Measurements from ENCODE around the gene IFIT3.
"Not testable (repeated sequence)": the region's sequence is repeated elsewhere in the genome, so short reads cannot be mapped to it uniquely, and the experiment has no call there.

IFIT3 gene

GRCh38 chr10:89335226-89335625 lies 7.4 kb downstream of the IFIT3 start:
- no peak for DNase-seq (ENCODE audit: low read depth)

- DNase-seq (ENCODE audit: low read depth), result no peak
Observed at GRCh38 chr10:89336241-89336640, 8.4 kb downstream of the IFIT3 start.

GRCh38 chr10:89337484-89337883 lies 9.7 kb downstream of the IFIT3 start:
- peak; percentile 39 for DNase-seq (ENCODE audit: low read depth)

GRCh38 chr10:89338713-89339112 lies 10.9 kb downstream of the IFIT3 start:
- no peak for DNase-seq (ENCODE audit: low read depth)

GRCh38 chr10:89339875-89340274 lies 12.1 kb downstream of the IFIT3 start:
- no peak for DNase-seq (ENCODE audit: low read depth)

- DNase-seq (ENCODE audit: low read depth), result no peak
Observed at GRCh38 chr10:89341649-89342048, 13.9 kb downstream of the IFIT3 start.

- DNase-seq (ENCODE audit: low read depth), result no peak
Observed at GRCh38 chr10:89342206-89342958, 14.6 kb downstream of the IFIT3 start.

- no peak for DNase-seq (ENCODE audit: low read depth)
Observed at GRCh38 chr10:89343089-89343767, 15.4 kb downstream of the IFIT3 start.

- DNase-seq (ENCODE audit: low read depth), result no peak
Observed at GRCh38 chr10:89344156-89344555, 16.4 kb downstream of the IFIT3 start.

GRCh38 chr10:89345367-89346000 lies 17.7 kb downstream of the IFIT3 start:
- DNase-seq (ENCODE audit: low read depth), result no peak

- no peak for DNase-seq (ENCODE audit: low read depth)
Observed at GRCh38 chr10:89346405-89347254, 18.8 kb downstream of the IFIT3 start.

GRCh38 chr10:89347701-89348457 lies 20.1 kb downstream of the IFIT3 start:
- no peak for DNase-seq (ENCODE audit: low read depth)

GRCh38 chr10:89348481-89348880 lies 20.7 kb downstream of the IFIT3 start:
- no peak for DNase-seq (ENCODE audit: low read depth)

- no peak for DNase-seq (ENCODE audit: low read depth)
Observed at GRCh38 chr10:89348975-89349374, 21.2 kb downstream of the IFIT3 start.

GRCh38 chr10:89350631-89351315 lies 23.0 kb downstream of the IFIT3 start:
- DNase-seq (ENCODE audit: low read depth), result not testable (repeated sequence)

- DNase-seq (ENCODE audit: low read depth), result no peak
Observed at GRCh38 chr10:89351412-89351779, 23.6 kb downstream of the IFIT3 start.

GRCh38 chr10:89351780-89352597 lies 24.2 kb downstream of the IFIT3 start:
- no peak for DNase-seq (ENCODE audit: low read depth)

- DNase-seq (ENCODE audit: low read depth), result no peak
Observed at GRCh38 chr10:89352802-89353201, 25.0 kb downstream of the IFIT3 start.

- DNase-seq (ENCODE audit: low read depth), result no peak
Observed at GRCh38 chr10:89355394-89355931, 27.7 kb downstream of the IFIT3 start.

- DNase-seq (ENCODE audit: low read depth), result no peak
Observed at GRCh38 chr10:89357096-89357495, 29.3 kb downstream of the IFIT3 start.
